ENCODE data around the gene BRD3. TPM values are rescaled to one million over a fixed set of nuclear protein-coding genes. Genes with fewer than 3 reads are reported as not detected.

Gene BRD3
- total RNA-seq, 1 donor from 2014 or later: 38.4 TPM

- no peak for ATAC-seq
- H3K27me3 ChIP-seq: no peaks in the 10 kb centered on the region
- no peak for TF ChIP-seq CTCF (IDR thresholded peaks at IDR 0.05)
- H3K36me3 ChIP-seq: peaks cover 75% of the 10 kb centered on the region
- DNase-seq: no peak
- intact Hi-C loops (cut with DNase I): no loop called here
- H3K4me1 ChIP-seq: peaks cover 7% of the 10 kb centered on the region
- H3K9me3 ChIP-seq: no peaks in the 10 kb centered on the region
- no peak overlapping the region for H3K27ac ChIP-seq
- no peak overlapping the region for H3K4me3 ChIP-seq
Measured at GRCh38 chr9:134037641-134038040, 30.2 kb downstream of the BRD3 start.

- intact Hi-C loops (cut with DNase I): no loop called here
- DNase-seq: peak; percentile 39
Measured at GRCh38 chr9:134036130-134036529, 31.7 kb downstream of the BRD3 start.

GRCh38 chr9:134035041-134036039 lies 32.5 kb downstream of the BRD3 start:
- peaks cover 74% of the 10 kb centered on the region for H3K36me3 ChIP-seq
- DNase-seq: peak; percentile 58
- H3K4me1 ChIP-seq: no peaks in the 10 kb centered on the region
- no peaks in the 10 kb centered on the region for H3K27me3 ChIP-seq
- TF ChIP-seq CTCF (IDR thresholded peaks at IDR 0.05): no peak
- no peak overlapping the region for H3K27ac ChIP-seq
- intact Hi-C loops (cut with DNase I): no loop called here
- H3K9me3 ChIP-seq: no peaks in the 10 kb centered on the region
- ATAC-seq: no peak
- H3K4me3 ChIP-seq: no peak overlapping the region

More at GRCh38 chr9:134036130-134036529, 31.7 kb downstream of the BRD3 start:
- no peaks in the 10 kb centered on the region for H3K9me3 ChIP-seq
- TF ChIP-seq CTCF (IDR thresholded peaks at IDR 0.05): no peak
- no peak for ATAC-seq
- no peak overlapping the region for H3K27ac ChIP-seq
- no peak overlapping the region for H3K4me3 ChIP-seq
- peaks cover 75% of the 10 kb centered on the region for H3K36me3 ChIP-seq
- peaks cover under 1% of the 10 kb centered on the region for H3K4me1 ChIP-seq
- H3K27me3 ChIP-seq: no peaks in the 10 kb centered on the region

- no peak for TF ChIP-seq CTCF (IDR thresholded peaks at IDR 0.05)
- Histone ChIP-seq H3K36me3 (peaks cover 72% of the 10 kb centered on the region), H3K4me1 (no peaks in the 10 kb centered on the region), H3K9me3 (no peaks in the 10 kb centered on the region), H3K4me3 (no peak overlapping the region), H3K27ac (no peak overlapping the region), H3K27me3 (no peaks in the 10 kb centered on the region)
- intact Hi-C loops (cut with DNase I): no loop called here
- peak; percentile 26 for DNase-seq
- no peak for ATAC-seq
Measured at GRCh38 chr9:134034215-134035040, 33.4 kb downstream of the BRD3 start.

- H3K9me3 ChIP-seq: no peaks in the 10 kb centered on the region
- no peak for ATAC-seq
- H3K27ac ChIP-seq: no peak overlapping the region
- no peak for DNase-seq
- H3K36me3 ChIP-seq: peaks cover 69% of the 10 kb centered on the region
- H3K4me3 ChIP-seq: no peak overlapping the region
- intact Hi-C loops (cut with DNase I): no loop called here
- H3K4me1 ChIP-seq: no peaks in the 10 kb centered on the region
- no peak for TF ChIP-seq CTCF (IDR thresholded peaks at IDR 0.05)
- no peaks in the 10 kb centered on the region for H3K27me3 ChIP-seq
Measured at GRCh38 chr9:134033516-134034214, 34.2 kb downstream of the BRD3 start.
